Adrenal gland (tissue), 12 donors: ENCODE measurements around the gene DNAH1. TPM values are rescaled to one million over a fixed set of nuclear protein-coding genes. Genes with fewer than 3 reads are reported as not detected.
"Not testable (repeated sequence)": the region's sequence is repeated elsewhere in the genome, so short reads cannot be mapped to it uniquely, and the experiment has no call there.

Source experiments
- DNase-seq, 7 donors: peaks; one replicate each; pipeline ENCODE4 v3.0.0-alpha.2; 2019 to 2020
- H3K27ac ChIP-seq, 5 donors: fragments of 200-600 bp; sonication (generic) in 4 of 5; 1 replicate in 3 of 5; 2 replicates in 2 of 5; pipeline versions ENCODE4 v1.5.1 to v1.8.0; 2016 to 2020; ENCODE audit warnings: mild to moderate bottlenecking in 1 of 5
- H3K27me3 ChIP-seq: fragments of 200-600 bp; 2 replicates; pipeline ENCODE4 v1.8.0; 2021
- H3K36me3 ChIP-seq, 2 donors: fragments of 200-600 bp; replicated peaks in 1 of 2; 1 replicate in 1 of 2; 2 replicates in 1 of 2; pipeline versions ENCODE4 v1.5.1 to v1.8.0; 2018 to 2022
- H3K4me1 ChIP-seq, 2 donors: fragments of 200-600 bp; replicated peaks in 1 of 2; 1 replicate in 1 of 2; 2 replicates in 1 of 2; pipeline versions ENCODE4 v1.5.1 to v1.8.0; 2018 to 2021
- H3K4me3 ChIP-seq, 4 donors: fragments of 200-600 bp; sonication (generic) in 3 of 4; one replicate each; pipeline ENCODE4 v1.5.1; 2016 to 2018
- H3K9me3 ChIP-seq, 3 donors: fragments of 200-600 bp; sonication (generic) in 1 of 3; replicated peaks in 1 of 3; 1 replicate in 2 of 3; 2 replicates in 1 of 3; pipeline versions ENCODE4 v1.5.1 to v1.8.0; 2016 to 2021
- POLR2A ChIP-seq, 2 donors: fragments of 450-650 bp; IDR thresholded peaks; one replicate each; pipeline ENCODE4 v1.6.1; 2017; ENCODE audit warnings: antibody characterized with exemption in 2 of 2, mild to moderate bottlenecking in 2 of 2, moderate library complexity in 1 of 2
- WGBS, 4 donors: extraction: QIAGEN DNeasy Blood & Tissue Kit in 2 of 4; methylation state at CpG; one replicate each; pipeline versions ENCODE4 v1.1.5 to v1.1.7; 2013 to 2017; 5-methylcytosine and 5-hydroxymethylcytosine counted together
- intact Hi-C, 2 donors: fragments of 100-400 bp; cut with DNase I; formaldehyde crosslinking; loops; one replicate each; pipeline versions ENCODE4 v1.14.1 to v1.15.0; 2022 to 2023
- polyA plus RNA-seq, 3 donors: library from polyadenylated mRNA; stranded (reverse); fragments of 200-250 nt in 2 of 3; fragments of 350-450 nt in 1 of 3; fragmentation: Illumina TruSeq in 1 of 3; extraction: RNeasy Lipid Tissue Mini Kit (QIAGEN cat#74804) in 1 of 3; gene quantifications; one replicate each; pipeline ENCODE4 v1.2.3, GENCODE V29; 2013 to 2014
- total RNA-seq, 9 donors: library from RNA; depleted of rRNA in 4 of 9; stranded (reverse); fragments of >200 nt in 4 of 9; fragments of 120-200 nt in 1 of 9; fragmentation: NEBNext Ultra II Directional in 1 of 9; extraction: Animal tissue kit (Norgen Biotek cat#: 25700) in 1 of 9; gene quantifications; one replicate each; pipeline versions ENCODE4 v1.1.0 to v1.2.4, GENCODE V29; 2013 to 2023
- TF ChIP-seq, protein P1 (sequence below), 6 experiments: fragments of 450-650 bp in 4 of 6; fragments of 200-600 bp in 2 of 6; sonication (generic) in 1 of 6; IDR thresholded peaks; 1 replicate in 5 of 6; 2 replicates in 1 of 6; pipeline versions ENCODE4 v1.5.1 to v1.8.0; 2016 to 2021; ENCODE audit warnings: antibody characterized with exemption in 6 of 6, mild to moderate bottlenecking in 2 of 6, moderate library complexity in 1 of 6
- donor health status: healthy with polysubstance abuse.
- donor health status: Bipolar disorder and iron deficiency.
- donor health status: DM: yes; HTN: yes; CAD: no.
- donor health status: DM: no; HTN: no; CAD: no.
- donor health status: DM: no; HTN: no; CAD: no.
- donor health status: DM: yes; HTN: yes; CAD: no.

The DNAH1 gene
- total and polyA plus RNA-seq, 12 donors: 2.1 to 24.4 (median 9.0) TPM

DNA sequence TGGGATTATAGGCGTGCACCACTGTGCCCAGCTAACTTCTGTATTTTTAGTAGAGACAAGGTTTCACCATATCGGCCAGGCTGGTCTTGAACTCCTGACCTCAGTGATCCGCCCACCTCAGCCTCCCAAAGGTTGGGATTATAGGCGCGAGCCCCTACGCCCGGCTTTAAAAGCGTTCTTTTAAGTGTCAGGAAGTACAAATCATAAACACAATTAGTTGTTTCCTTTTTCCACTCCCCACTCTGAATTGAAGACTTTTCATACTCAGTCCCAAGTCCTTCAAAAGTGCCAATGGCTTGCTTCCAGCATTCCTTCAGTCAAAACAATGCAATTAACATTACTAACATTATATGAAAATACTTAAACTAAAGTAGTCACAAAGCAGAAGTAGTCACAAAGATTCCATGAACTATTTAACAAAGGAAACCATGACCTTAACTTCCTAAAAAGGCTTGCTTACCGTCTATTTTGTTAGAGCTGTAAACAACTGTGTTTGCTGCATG is 45.8 kb upstream of the DNAH1 start:
- no peak overlapping the region for H3K4me3 ChIP-seq
- peaks cover 0 to 52% of the 10 kb centered on the region in 2 donors for H3K36me3 ChIP-seq
- TF ChIP-seq POLR2A (IDR thresholded peaks at IDR 0.05): no peak
- TF ChIP-seq, protein P1, sequence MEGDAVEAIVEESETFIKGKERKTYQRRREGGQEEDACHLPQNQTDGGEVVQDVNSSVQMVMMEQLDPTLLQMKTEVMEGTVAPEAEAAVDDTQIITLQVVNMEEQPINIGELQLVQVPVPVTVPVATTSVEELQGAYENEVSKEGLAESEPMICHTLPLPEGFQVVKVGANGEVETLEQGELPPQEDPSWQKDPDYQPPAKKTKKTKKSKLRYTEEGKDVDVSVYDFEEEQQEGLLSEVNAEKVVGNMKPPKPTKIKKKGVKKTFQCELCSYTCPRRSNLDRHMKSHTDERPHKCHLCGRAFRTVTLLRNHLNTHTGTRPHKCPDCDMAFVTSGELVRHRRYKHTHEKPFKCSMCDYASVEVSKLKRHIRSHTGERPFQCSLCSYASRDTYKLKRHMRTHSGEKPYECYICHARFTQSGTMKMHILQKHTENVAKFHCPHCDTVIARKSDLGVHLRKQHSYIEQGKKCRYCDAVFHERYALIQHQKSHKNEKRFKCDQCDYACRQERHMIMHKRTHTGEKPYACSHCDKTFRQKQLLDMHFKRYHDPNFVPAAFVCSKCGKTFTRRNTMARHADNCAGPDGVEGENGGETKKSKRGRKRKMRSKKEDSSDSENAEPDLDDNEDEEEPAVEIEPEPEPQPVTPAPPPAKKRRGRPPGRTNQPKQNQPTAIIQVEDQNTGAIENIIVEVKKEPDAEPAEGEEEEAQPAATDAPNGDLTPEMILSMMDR (IDR thresholded peaks at IDR 0.05): no peak
- peak in 2 of 7 donors; percentile 31 to 51 for DNase-seq
- H3K27me3 ChIP-seq: no peaks in the 10 kb centered on the region
- peak overlapping the region in 4 of 5 donors; percentile 22 to 77 (median 62) for H3K27ac ChIP-seq
- H3K4me1 ChIP-seq: peaks cover 28 to 63% of the 10 kb centered on the region in 2 donors
- no peaks in the 10 kb centered on the region for H3K9me3 ChIP-seq
- intact Hi-C loops: no loop called here
- 9 to 14% (median 13%) methylated on average over 9 of the region's 9 CpGs for WGBS, 4 donors

DNA sequence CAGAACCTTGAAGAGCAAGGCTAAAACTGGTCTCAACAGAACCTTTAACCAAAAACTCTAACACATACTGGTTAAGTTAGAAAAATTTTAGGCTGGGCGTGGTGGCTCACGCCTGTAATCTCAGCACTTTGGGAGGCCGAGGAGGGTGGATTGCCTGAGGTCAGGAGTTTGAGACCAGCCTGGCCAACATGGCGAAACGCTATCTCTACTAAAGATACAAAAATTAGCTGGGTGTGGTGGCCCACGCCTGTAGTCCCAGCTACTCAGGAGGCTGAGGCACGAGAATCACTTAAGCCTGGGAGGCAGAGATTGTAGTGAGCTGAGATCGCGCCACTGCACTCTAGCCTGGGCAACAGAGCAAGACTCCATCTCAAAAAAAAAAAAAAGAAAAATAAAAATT is 43.9 kb upstream of the DNAH1 start:
- Histone ChIP-seq H3K4me1 (peaks cover 40 to 80% of the 10 kb centered on the region in 2 donors), H3K27ac (peak overlapping the region in 1 of 5 donors; percentile 51), H3K36me3 (peaks cover 0 to 34% of the 10 kb centered on the region in 2 donors)
- H3K9me3 ChIP-seq, H3K4me3 ChIP-seq, intact Hi-C loops, H3K27me3 ChIP-seq: not testable (repeated sequence)
- 94 to 97% (median 94%) methylated on average over 9 of the region's 9 CpGs for WGBS, 4 donors
- DNase-seq: peak in 1 of 7 donors; percentile 39

DNA sequence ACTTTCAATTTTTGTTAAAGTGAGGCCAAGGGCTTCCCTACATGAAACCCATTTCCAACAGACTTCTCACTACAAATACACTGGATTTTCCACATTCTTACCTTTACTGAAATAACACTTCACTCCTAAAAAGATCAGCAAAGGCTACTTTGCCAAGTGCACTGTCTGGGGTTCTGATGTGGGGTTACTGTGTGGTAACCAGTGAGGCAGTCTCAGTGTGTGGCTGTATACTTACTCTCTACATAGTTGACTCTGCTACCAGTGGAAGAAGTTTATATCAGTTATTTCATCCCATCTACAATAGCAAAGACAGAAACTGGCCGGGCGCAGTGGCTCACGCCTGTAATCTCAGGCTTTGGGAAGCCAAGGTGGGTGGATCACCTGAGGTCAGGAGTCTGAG is 43.3 kb upstream of the DNAH1 start:
- H3K9me3 ChIP-seq: no peaks in the 10 kb centered on the region
- WGBS, 4 donors: 60 to 76% (median 68%) methylated on average over 3 of the region's 3 CpGs
- peak in 1 of 7 donors; percentile 35 for DNase-seq
- no peaks in the 10 kb centered on the region for H3K27me3 ChIP-seq
- H3K36me3 ChIP-seq: peaks cover 0 to 27% of the 10 kb centered on the region in 2 donors
- TF ChIP-seq, protein P1 (IDR thresholded peaks at IDR 0.05): no peak
- TF ChIP-seq POLR2A (IDR thresholded peaks at IDR 0.05): no peak
- peak overlapping the region in 1 of 5 donors; percentile 7 for H3K27ac ChIP-seq
- H3K4me1 ChIP-seq: peaks cover 40 to 81% of the 10 kb centered on the region in 2 donors
- intact Hi-C loops: no loop called here
- H3K4me3 ChIP-seq: no peak overlapping the region

DNA sequence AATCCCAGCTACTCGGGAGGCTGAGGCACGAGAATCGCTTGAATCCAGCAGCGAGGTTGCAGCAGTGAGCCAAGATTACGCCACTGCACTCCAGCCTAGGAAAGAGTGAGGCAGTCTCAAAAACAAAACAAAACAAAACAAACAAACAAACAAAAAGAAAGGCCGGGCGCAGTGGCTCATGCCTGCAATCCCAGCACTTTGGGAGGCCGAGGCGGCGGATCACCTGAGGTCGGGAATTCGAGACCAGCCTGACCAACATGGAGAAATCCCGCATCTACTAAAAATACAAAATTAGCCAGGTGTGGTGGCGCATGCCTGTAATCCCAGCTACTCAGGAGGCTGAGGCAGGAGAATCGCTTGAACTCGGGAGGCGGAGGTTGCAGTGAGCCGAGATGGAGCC is 41.3 kb upstream of the DNAH1 start:
- H3K27ac ChIP-seq, intact Hi-C loops, H3K36me3 ChIP-seq, H3K9me3 ChIP-seq, H3K4me3 ChIP-seq, H3K27me3 ChIP-seq: not testable (repeated sequence)
- peaks cover 46 to 82% of the 10 kb centered on the region in 2 donors for H3K4me1 ChIP-seq
- WGBS, 4 donors: 89 to 93% (median 92%) methylated on average over 18 of the region's 18 CpGs
- DNase-seq: peak in 1 of 7 donors; percentile 41

DNA sequence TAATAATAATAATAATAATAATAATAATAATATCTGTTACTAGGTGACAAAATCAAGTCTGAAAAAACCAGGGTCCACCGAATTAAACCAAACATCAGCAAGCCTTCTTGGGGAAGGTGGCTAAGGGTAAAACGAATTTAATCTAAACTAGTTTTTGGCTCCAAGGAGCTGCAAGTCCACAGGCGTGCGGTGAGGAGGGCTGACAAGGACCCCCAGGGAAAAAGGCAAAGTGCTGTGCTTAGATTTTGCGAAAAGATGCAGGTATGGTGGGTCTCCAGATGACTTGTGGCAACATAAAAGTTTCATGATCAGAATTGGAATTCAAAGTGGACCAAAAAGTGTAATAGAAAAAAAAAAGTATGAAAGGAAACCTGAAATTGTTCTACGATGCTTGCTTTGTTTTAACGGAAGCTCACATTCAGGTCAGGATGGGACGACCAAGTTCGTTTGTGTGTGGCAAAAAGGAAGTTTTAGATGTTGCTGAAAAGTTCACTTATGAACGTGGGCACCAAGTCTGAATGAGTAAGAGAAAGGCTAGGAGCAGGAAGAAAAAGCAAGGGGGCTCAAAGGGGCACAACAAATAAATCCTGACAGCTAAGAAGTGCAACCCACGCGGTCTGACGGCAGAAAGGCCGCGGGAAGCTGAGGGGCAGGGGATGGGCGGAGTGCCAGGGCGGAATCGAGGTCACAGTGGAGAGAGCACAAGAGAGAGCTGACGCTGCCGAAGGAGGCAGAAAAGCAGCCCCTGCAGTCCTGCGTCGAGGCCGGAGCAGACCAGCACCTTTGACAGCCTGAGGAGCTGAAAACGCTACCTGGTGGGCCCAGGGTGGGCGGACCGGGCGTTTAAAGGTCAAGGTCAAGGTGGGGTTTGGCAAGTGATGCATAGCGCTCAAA is 38.8 kb upstream of the DNAH1 start:
- WGBS, 4 donors: 0 to 2% (median 1%) methylated on average over 28 of the region's 28 CpGs
- TF ChIP-seq, protein P1 (IDR thresholded peaks at IDR 0.05): no peak
- TF ChIP-seq POLR2A (IDR thresholded peaks at IDR 0.05): peak; percentile 67 to 89
- no peaks in the 10 kb centered on the region for H3K9me3 ChIP-seq
- peaks cover 22 to 63% of the 10 kb centered on the region in 2 donors for H3K4me1 ChIP-seq
- peak overlapping the region; percentile 3 to 97 (median 62) for H3K4me3 ChIP-seq
- peak overlapping the region; percentile 27 to 100 (median 95) for H3K27ac ChIP-seq
- H3K27me3 ChIP-seq: no peaks in the 10 kb centered on the region
- H3K36me3 ChIP-seq: peaks cover 0 to 8% of the 10 kb centered on the region in 2 donors
- DNase-seq: peak; percentile 87 to 93 (median 92)
- intact Hi-C loops: no loop called here
